Germinal center (tissue), 1 donor: ENCODE results near the gene GRM2.

Source experiments
- DNase-seq: peaks from one replicate; pipeline ENCODE4 v3.0.0; 2012; ENCODE audit warnings: mixed read lengths, low spot score

The GRM2 gene

GRCh38 chr3:51680663-51681230, 26.1 kb upstream of the GRM2 start:
- no peak for DNase-seq

- no peak for DNase-seq
Observed at GRCh38 chr3:51681453-51681852, 25.4 kb upstream of the GRM2 start.

GRCh38 chr3:51682079-51682478, 24.8 kb upstream of the GRM2 start:
- DNase-seq, result peak; percentile 89

GRCh38 chr3:51682526-51682925, 24.3 kb upstream of the GRM2 start:
- no peak for DNase-seq

- no peak for DNase-seq
Observed at GRCh38 chr3:51683566-51683965, 23.3 kb upstream of the GRM2 start.

- DNase-seq, result no peak
Observed at GRCh38 chr3:51684971-51685751, 21.7 kb upstream of the GRM2 start.

- no peak for DNase-seq
Observed at GRCh38 chr3:51686056-51686455, 20.8 kb upstream of the GRM2 start.

GRCh38 chr3:51686512-51687215, 20.2 kb upstream of the GRM2 start:
- peak; percentile 65 for DNase-seq

GRCh38 chr3:51687431-51688205, 19.2 kb upstream of the GRM2 start:
- DNase-seq, result no peak

- no peak for DNase-seq
Observed at GRCh38 chr3:51688206-51688600, 18.7 kb upstream of the GRM2 start.

GRCh38 chr3:51691021-51691420, 15.8 kb upstream of the GRM2 start:
- DNase-seq, result no peak

- no peak for DNase-seq
Observed at GRCh38 chr3:51691949-51692348, 14.9 kb upstream of the GRM2 start.

GRCh38 chr3:51692980-51693395, 13.9 kb upstream of the GRM2 start:
- DNase-seq, result no peak

- no peak for DNase-seq
Observed at GRCh38 chr3:51696954-51697353, 9.9 kb upstream of the GRM2 start.

- no peak for DNase-seq
Observed at GRCh38 chr3:51698209-51698608, 8.7 kb upstream of the GRM2 start.

GRCh38 chr3:51700403-51700802, 6.5 kb upstream of the GRM2 start:
- DNase-seq, result no peak

GRCh38 chr3:51702156-51702555, 4.7 kb upstream of the GRM2 start:
- no peak for DNase-seq

- no peak for DNase-seq
Observed at GRCh38 chr3:51703068-51703760, 3.7 kb upstream of the GRM2 start.

GRCh38 chr3:51703761-51704510, 2.9 kb upstream of the GRM2 start:
- no peak for DNase-seq

- no peak for DNase-seq
Observed at GRCh38 chr3:51704511-51704950, 2.3 kb upstream of the GRM2 start.
